ENCODE measurements around the gene BAG1. TPM values are rescaled to one million over a fixed set of nuclear protein-coding genes. Genes with fewer than 3 reads are reported as not detected.
A peak's percentile ranks its signal among the peaks of the same experiment; 100 is the strongest.

Gene BAG1
- total RNA-seq, 4 donors from 2014 or later = 63.6 to 140 (median 70.8) TPM

DNA sequence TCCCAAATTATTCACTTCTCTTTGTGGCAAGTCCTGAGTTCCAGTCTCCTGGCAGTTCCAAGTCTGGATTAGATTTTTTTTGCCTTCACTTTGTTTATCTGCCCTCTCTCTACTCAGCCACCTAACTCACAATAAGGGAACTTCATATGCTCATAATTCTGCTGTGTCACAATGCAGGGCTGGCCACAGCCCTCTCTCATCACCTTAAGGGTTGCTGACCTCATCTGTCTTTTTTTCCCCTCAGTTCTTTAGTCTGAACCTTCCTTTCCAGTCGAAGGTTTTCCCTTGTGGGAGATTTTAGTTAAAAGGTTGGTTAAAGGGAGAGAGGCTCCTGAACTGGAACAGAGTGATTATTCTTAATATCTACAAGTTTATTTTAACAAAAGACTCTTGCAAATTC lies 4.1 kb downstream of the BAG1 start:
- TF ChIP-seq, protein P1, sequence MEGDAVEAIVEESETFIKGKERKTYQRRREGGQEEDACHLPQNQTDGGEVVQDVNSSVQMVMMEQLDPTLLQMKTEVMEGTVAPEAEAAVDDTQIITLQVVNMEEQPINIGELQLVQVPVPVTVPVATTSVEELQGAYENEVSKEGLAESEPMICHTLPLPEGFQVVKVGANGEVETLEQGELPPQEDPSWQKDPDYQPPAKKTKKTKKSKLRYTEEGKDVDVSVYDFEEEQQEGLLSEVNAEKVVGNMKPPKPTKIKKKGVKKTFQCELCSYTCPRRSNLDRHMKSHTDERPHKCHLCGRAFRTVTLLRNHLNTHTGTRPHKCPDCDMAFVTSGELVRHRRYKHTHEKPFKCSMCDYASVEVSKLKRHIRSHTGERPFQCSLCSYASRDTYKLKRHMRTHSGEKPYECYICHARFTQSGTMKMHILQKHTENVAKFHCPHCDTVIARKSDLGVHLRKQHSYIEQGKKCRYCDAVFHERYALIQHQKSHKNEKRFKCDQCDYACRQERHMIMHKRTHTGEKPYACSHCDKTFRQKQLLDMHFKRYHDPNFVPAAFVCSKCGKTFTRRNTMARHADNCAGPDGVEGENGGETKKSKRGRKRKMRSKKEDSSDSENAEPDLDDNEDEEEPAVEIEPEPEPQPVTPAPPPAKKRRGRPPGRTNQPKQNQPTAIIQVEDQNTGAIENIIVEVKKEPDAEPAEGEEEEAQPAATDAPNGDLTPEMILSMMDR (IDR thresholded peaks at IDR 0.05) = no peak
- no peak for TF ChIP-seq POLR2A (IDR thresholded peaks at IDR 0.05)
- no peak for TF ChIP-seq POLR2AphosphoS5 (IDR thresholded peaks at IDR 0.05)
- no peak for TF ChIP-seq EP300 (IDR thresholded peaks at IDR 0.05)
- H3K4me1 ChIP-seq = peaks cover 23% of the 10 kb centered on the region
- no peak overlapping the region for H3K27ac ChIP-seq
- no peak overlapping the region for H3K4me3 ChIP-seq
- 88% methylated on average over 1 of the region's 1 CpG for WGBS
- H3K27me3 ChIP-seq = no peaks in the 10 kb centered on the region
- H3K36me3 ChIP-seq = peaks cover 71% of the 10 kb centered on the region
- no peaks in the 10 kb centered on the region for H3K9me3 ChIP-seq
- DNase-seq (ENCODE audit: low spot score in 2 of 2) = no peak

DNA sequence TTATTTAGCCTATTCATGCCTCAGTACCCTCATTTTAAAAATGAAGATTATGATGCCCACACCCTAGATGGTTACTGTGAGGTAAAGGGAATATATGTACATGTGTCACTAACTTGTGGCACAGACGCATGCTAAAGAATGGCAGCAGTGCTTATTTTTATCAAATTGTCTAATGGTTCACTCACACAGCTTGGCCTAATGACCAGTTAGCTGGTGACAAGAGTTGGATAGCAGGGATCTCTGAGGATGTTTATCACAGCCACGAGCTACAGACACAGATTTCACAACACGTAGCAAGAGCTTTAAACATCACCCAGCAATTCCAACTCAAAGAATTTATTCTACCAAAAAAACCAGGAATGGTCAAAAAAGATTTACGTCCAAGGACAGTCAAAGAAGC lies 7.2 kb downstream of the BAG1 start:
- Histone ChIP-seq H3K36me3 (peaks cover 98% of the 10 kb centered on the region), H3K4me1 (peaks cover 5% of the 10 kb centered on the region), H3K27ac (no peak overlapping the region), H3K4me3 (no peak overlapping the region), H3K9me3 (no peaks in the 10 kb centered on the region), H3K27me3 (no peaks in the 10 kb centered on the region)
- whole genome bisulfite sequencing = 90% methylated on average over 4 of the region's 4 CpGs
- no peak for DNase-seq (ENCODE audit: low spot score in 2 of 2)
- no peak for TF ChIP-seq POLR2A (IDR thresholded peaks at IDR 0.05)
- no peak for TF ChIP-seq EP300 (IDR thresholded peaks at IDR 0.05)
- TF ChIP-seq POLR2AphosphoS5 (IDR thresholded peaks at IDR 0.05) = no peak

DNA sequence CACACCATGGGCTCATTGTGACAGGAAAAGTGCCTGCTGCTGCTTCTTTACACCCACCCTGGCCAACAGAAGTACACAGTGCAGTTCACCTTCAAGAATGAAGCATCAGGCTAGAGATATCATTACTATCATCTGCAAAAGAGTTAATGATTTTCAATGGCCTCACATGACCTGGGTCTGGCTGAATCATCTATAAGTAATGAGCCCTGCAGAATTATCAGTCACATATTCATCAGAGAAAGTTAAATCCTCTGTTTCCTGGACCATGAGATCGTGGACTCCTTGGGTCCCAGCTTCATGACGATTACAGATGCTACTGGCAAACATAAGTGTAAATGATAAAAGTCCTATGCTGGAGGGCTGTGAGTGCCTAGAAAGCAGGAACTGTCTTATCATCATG lies 8.3 kb downstream of the BAG1 start:
- TF ChIP-seq, protein P1 (IDR thresholded peaks at IDR 0.05) = no peak
- TF ChIP-seq POLR2A (IDR thresholded peaks at IDR 0.05) (no peak), POLR2AphosphoS5 (IDR thresholded peaks at IDR 0.05) (no peak), EP300 (IDR thresholded peaks at IDR 0.05) (no peak)
- H3K4me1 ChIP-seq = no peaks in the 10 kb centered on the region
- H3K27me3 ChIP-seq = no peaks in the 10 kb centered on the region
- no peak for DNase-seq (ENCODE audit: low spot score in 2 of 2)
- H3K36me3 ChIP-seq = peaks cover 97% of the 10 kb centered on the region
- H3K27ac ChIP-seq = no peak overlapping the region
- H3K9me3 ChIP-seq = no peaks in the 10 kb centered on the region
- 64% methylated on average over 2 of the region's 2 CpGs for WGBS
- no peak overlapping the region for H3K4me3 ChIP-seq

DNA sequence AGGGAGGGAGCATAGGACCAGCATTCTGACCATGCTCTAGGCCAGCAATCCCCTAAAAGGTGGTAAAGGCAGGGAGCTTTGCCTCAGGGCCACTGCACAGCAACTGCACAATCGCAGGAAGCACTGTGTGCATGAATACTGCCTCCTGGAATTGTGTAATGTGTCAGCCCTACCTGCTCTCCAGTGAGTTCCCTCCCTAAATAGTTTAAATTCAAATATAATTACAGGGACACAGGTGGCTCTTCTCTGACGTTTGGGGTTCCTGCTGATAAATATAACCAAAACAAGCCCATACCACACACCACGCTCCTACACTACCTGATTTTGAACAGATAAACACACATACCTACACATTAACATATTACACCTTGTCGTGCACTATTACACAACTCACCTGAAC lies 9.0 kb downstream of the BAG1 start:
- H3K4me3 ChIP-seq = no peak overlapping the region
- no peak for TF ChIP-seq EP300 (IDR thresholded peaks at IDR 0.05)
- TF ChIP-seq POLR2A (IDR thresholded peaks at IDR 0.05) = no peak
- TF ChIP-seq, protein P1 (IDR thresholded peaks at IDR 0.05) = no peak
- WGBS = 61% methylated on average over 4 of the region's 4 CpGs
- peaks cover 4% of the 10 kb centered on the region for H3K4me1 ChIP-seq
- no peak for DNase-seq (ENCODE audit: low spot score in 2 of 2)
- H3K9me3 ChIP-seq = no peaks in the 10 kb centered on the region
- peak overlapping the region; percentile 7 for H3K27ac ChIP-seq
- H3K36me3 ChIP-seq = peaks cover 90% of the 10 kb centered on the region
- H3K27me3 ChIP-seq = no peaks in the 10 kb centered on the region

DNA sequence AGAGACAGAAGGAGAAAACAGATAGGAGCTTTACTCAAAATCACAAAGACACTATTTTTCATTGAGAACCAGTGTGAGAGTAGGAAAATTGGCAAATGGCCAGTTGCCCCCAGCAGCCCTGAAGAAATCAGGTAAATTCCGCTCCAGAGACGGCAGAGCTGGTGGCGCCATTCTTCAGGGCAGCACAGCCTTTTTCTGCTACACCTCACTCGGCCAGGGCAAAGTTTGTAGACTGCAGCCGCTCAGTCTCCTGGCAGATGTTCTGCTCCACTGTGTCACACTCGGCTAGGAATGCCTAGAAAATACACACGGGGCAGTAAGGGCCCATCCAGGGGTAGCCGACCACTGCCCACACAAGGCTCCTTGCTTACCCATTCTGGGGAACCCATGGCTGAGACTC lies 9.5 kb downstream of the BAG1 start:
- 92% methylated on average over 6 of the region's 8 CpGs for WGBS
- Histone ChIP-seq H3K27ac (peak overlapping the region; percentile 7), H3K4me1 (peaks cover 6% of the 10 kb centered on the region), H3K4me3 (no peak overlapping the region), H3K9me3 (no peaks in the 10 kb centered on the region), H3K27me3 (no peaks in the 10 kb centered on the region), H3K36me3 (peaks cover 86% of the 10 kb centered on the region)
- no peak for TF ChIP-seq POLR2A (IDR thresholded peaks at IDR 0.05)
- TF ChIP-seq EP300 (IDR thresholded peaks at IDR 0.05) = no peak
- TF ChIP-seq, protein P1 (IDR thresholded peaks at IDR 0.05) = no peak
- no peak for TF ChIP-seq POLR2AphosphoS5 (IDR thresholded peaks at IDR 0.05)
- no peak for DNase-seq (ENCODE audit: low spot score in 2 of 2)

DNA sequence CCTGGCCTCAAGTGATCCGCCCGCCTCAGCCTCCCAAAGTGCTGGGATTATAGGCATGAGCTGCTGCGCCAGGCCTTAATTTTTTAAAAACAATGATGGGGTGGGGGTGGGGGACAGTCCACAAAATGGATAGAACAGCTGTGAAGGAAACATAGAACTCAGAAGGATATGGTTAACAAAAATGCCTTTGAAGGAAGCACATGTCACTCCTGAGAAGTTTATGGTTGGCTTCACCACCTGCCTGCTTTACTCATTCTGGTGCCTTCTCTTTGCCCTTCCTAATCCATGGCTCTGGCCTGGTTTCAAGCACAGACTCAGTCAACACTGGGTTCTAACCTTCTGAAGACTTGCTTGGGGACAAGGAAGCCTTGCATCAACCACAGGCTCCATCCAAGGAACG lies 10.3 kb downstream of the BAG1 start:
- H3K9me3 ChIP-seq = no peaks in the 10 kb centered on the region
- no peak overlapping the region for H3K27ac ChIP-seq
- peaks cover 78% of the 10 kb centered on the region for H3K36me3 ChIP-seq
- 99% methylated on average over 4 of the region's 4 CpGs for WGBS
- no peak for TF ChIP-seq EP300 (IDR thresholded peaks at IDR 0.05)
- TF ChIP-seq POLR2A (IDR thresholded peaks at IDR 0.05) = no peak
- TF ChIP-seq, protein P1 (IDR thresholded peaks at IDR 0.05) = no peak
- no peak for TF ChIP-seq POLR2AphosphoS5 (IDR thresholded peaks at IDR 0.05)
- H3K4me1 ChIP-seq = peaks cover 6% of the 10 kb centered on the region
- DNase-seq (ENCODE audit: low spot score in 2 of 2) = no peak
- no peaks in the 10 kb centered on the region for H3K27me3 ChIP-seq
- no peak overlapping the region for H3K4me3 ChIP-seq
